HG03060 (cell line): Measurements from ENCODE around the gene KLRC2.
A peak's percentile ranks its signal among the peaks of the same experiment; 100 is the strongest.
"Not testable (repeated sequence)": the region's sequence is repeated elsewhere in the genome, so short reads cannot be mapped to it uniquely, and the experiment has no call there.

Experiments used
- ATAC-seq: cut with Tn5 transposase; IDR thresholded peaks from one replicate; pipeline ENCODE4 v1.9.1; 2021; ENCODE audit warnings: low read depth, moderate number of reproducible peaks; ENCODE audit not compliant: unreplicated experiment

The KLRC2 gene

DNA sequence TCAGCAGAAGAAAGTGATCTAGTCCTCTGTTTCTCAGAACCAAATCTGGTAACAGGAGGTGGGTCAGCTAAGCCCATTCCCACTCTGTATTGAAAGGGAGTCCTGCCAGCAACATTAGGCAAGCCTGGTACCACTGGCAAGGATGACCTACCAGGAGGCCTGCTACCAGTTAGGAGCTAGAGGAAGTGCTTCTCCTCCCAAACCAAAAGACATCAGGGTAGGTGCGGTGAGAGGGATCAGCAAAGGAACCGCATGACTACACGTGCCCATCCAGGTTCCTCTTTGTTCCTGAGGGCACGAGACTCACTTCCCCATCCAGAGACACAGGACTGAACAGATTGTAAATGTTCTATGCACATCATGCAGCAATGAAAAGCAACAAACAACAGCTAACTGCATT is 29.1 kb downstream of the KLRC2 start:
- ATAC-seq, result no peak

DNA sequence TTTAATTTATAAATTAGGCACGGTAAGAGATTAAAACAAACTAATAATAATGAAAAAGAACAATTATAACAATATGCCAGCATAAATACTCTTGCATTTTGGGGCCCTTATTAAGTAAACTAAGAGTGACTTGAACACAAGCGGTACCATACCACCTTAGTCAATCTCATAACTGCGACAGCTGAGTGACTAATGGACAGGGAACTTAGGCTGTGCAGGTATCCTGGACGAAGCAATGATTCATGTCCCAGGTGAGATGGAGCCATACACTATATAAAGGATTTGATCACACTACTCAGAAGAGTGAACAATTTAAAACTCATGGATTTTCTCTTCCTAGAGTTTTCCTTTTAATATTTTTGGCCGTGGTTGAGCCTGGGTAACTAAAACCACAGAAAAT is 30.5 kb downstream of the KLRC2 start:
- no peak for ATAC-seq

- no peak for ATAC-seq
Observed at GRCh38 chr12:10404798-10405197, 31.0 kb downstream of the KLRC2 start.

- ATAC-seq, result no peak
Observed at GRCh38 chr12:10400829-10401228, 35.0 kb downstream of the KLRC2 start.

- ATAC-seq, result no peak
Observed at GRCh38 chr12:10398168-10398567, 37.6 kb downstream of the KLRC2 start.

GRCh38 chr12:10397296-10397695 is 38.5 kb downstream of the KLRC2 start:
- ATAC-seq, result no peak

DNA sequence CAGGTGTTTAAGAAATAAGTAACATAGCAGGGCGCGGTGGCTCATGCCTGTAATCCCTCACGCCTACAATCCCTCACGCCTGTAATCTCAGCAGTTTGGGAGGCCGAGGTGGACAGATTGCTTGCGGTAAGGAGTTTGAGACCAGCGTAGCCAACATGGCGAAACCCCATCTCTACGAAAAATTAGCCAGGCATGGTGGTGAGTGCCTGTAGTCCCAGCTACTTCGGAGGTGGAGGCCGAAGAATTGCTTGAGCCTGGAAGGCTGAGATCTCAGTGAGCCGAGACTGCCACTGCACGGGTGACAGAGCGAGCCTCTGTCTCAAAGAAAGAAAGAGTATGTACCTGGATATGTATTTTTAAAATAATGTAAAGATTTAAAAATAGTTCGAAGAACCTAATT is 39.6 kb downstream of the KLRC2 start:
- not testable (repeated sequence) for ATAC-seq

DNA sequence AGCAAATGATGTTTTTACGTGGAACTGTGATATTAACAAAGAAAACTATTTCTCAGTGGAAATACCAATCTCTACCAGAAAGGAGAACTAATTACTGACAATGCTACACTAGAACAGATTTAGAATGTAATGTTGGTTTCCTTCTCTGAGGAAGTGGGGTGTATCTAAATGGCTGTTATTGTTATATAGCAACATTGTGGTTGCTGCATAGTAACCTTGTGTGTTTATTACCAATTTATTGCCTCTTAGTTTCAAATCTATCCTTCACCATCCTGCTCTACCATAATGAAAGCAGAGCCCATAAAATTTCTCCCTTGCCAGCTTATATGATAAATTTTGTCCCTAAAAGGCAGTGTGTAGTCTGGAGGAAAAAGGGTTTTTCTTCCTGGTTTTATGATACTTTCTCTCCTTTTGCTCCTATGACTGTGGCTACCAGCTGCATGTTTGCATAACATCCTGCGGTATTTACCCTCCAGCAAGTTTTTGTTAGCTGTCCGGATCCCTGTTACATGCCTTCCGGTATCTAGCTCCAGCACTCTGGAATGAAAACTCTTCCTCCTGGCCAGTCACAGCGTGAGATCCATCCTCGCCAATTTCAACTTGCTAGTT is 40.3 kb downstream of the KLRC2 start:
- ATAC-seq, result peak; percentile 76

DNA sequence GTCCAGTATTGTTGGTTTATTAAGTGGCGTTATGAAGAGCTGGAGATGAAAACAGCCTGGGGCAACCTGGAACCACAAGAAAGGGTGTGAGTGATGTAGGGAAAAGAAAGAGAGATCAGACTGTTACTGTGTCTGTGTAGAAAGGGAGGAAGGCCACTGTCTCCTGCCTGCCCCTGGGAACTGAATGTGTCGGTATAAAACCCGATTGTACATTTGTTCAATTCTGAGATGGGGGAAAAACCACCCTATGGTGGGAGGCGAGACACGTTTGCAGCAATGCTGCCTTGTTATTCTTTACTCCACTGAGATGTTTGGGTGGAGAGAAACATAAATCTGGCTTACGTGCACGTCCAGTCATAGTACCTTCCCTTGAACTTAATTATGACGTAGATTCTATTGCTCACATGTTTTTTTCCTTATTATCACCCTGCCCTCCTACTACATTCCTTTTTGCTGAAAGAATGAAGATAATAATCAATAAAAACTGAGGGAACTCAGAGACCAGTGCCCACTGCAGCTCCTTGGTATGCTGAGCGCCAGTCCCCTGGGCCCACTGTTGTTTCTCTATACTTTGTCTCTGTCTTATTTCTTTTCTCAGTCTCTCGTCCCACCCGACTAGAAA is 41.2 kb downstream of the KLRC2 start:
- ATAC-seq, result not testable (repeated sequence)

- ATAC-seq, result no peak
Observed at GRCh38 chr12:10393291-10393690, 42.5 kb downstream of the KLRC2 start.

- ATAC-seq, result peak; percentile 37
Observed at GRCh38 chr12:10392394-10392930, 43.3 kb downstream of the KLRC2 start.

DNA sequence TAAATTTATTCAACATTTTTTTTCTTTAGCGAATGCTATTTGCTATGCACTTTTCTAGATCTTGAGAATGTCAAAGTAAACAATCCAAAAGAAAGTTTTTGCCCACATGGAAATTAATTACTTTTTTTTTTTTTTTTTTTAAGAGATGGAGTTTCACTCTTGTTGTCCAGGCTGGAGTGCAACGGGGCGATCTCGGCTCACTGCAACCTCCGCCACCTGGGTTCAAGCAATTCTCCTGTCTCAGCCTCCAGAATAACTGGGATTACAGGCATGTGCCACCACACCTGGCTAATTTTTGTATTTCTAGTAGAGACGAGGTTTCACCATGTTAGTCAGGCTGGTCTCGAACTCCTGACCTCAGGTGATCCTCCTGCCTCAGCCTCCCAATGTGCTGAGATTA is 44.8 kb downstream of the KLRC2 start:
- ATAC-seq, result not testable (repeated sequence)

GRCh38 chr12:10389904-10390303 is 45.9 kb downstream of the KLRC2 start, which contains the start of gene KLRK1:
KLRK1 (minus strand) TSS chr12:10390041; CDS start chr12:10388810, 1,231 bp downstream.
- no peak for ATAC-seq

- no peak for ATAC-seq
Observed at GRCh38 chr12:10388624-10389413, 47.0 kb downstream of the KLRC2 start.

DNA sequence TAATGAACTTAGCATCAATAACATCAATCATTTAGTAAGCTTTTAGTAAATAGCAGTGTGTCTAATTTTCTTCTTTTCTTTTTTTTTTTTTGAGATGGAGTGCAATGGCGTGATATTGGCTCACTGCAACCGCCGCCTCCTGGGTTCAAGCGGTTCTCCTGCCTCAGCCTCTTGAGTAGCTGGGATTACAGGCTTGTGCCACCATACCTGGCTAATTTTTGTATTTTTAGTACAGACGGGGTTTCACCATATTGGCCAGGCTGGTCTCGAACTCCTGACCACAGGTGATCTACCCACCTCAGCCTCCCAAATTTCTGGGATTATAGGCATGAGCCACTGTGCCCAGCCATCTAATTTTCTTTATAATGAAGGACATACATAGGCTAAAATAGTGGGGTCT is 48.3 kb downstream of the KLRC2 start:
- not testable (repeated sequence) for ATAC-seq

DNA sequence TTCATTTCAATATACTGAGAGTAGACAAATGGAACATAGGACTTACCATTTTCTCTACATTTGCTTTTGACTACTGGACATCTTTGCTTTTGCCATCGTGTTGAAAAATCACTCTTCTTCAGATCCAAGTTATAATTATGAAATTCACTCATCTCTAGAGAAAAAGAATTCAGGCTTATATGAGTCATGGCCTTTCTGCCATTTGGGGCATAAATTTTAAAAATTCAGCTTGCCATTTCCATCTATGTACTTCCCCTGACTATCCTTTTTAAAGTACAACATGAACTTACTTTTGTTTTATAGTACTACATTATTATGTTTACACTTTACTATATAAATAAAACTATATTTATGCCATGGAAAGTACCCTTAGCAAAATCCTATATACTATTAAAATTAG is 49.0 kb downstream of the KLRC2 start:
- no peak for ATAC-seq

DNA sequence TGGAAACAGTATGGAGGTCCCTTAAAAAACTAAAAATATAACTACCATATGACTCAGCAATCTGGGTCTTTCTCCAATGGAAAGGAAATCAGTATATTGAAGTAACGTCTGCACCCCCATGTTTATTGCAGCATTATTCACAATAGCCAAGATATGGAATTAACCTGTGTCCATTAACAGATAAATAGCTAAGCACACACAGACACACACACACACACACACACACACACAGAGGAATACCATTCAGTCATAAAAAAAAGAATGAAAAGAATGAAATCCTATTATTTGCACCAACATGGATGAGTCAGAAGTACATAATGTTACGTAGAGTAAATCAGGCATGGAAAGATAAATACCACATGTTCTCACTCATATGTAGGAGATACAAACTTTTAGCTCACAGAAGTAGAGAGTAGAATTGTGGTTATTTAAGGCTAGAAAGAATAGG is 50.6 kb downstream of the KLRC2 start:
- ATAC-seq, result no peak

- ATAC-seq, result no peak
Observed at GRCh38 chr12:10384191-10384590, 51.6 kb downstream of the KLRC2 start.

GRCh38 chr12:10381928-10382628 is 53.7 kb downstream of the KLRC2 start:
- ATAC-seq, result no peak
